LNCaP clone FGC (cell line): ENCODE data around the gene MYEOV.

Experiments
- DNase-seq: peaks from one replicate; pipeline ENCODE4 v3.0.0-alpha.2; 2011; ENCODE audit warnings: low read depth
- H3K4me3 ChIP-seq: 2 replicates; pipeline ENCODE4 v1.5.1; 2011; ENCODE audit warnings: mild to moderate bottlenecking, low read depth, low read length, control low read depth
- TF ChIP-seq, protein P1 (sequence below): IDR thresholded peaks from 2 replicates; pipeline ENCODE4 v1.5.1; 2012; ENCODE audit warnings: mild to moderate bottlenecking; ENCODE audit not compliant: control insufficient read depth, insufficient read depth; ENCODE audit errors: extremely low read depth

MYEOV gene

DNA sequence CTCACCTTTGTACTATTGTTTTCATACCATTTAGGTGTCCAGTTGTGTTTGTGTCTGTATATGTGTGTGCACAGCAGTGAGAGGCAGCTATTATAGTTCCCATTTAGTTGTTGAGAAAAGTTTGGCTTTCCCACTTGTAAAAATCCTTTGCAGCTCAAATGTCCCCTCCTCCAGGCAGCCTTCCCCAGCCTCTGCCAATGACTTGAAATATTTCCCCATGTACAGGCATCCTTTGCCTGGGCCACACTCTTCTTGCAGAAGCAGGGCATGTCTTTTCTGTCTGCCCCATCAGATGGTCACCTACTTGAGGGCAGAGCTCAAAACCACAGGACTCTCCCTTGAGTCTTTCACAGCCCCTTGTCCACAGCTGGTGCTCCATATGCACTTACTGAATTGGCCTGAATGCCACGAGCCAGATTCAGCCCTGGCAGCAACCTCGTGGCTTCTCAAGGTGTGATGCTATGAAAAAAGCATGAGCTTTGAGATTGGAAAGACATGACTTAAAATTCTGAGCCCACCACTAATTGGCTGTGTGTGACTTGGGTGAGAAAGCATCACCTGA is 39.3 kb downstream of the MYEOV start:
- H3K4me3 ChIP-seq: no peak overlapping the region
- no peak for DNase-seq
- TF ChIP-seq, protein P1, sequence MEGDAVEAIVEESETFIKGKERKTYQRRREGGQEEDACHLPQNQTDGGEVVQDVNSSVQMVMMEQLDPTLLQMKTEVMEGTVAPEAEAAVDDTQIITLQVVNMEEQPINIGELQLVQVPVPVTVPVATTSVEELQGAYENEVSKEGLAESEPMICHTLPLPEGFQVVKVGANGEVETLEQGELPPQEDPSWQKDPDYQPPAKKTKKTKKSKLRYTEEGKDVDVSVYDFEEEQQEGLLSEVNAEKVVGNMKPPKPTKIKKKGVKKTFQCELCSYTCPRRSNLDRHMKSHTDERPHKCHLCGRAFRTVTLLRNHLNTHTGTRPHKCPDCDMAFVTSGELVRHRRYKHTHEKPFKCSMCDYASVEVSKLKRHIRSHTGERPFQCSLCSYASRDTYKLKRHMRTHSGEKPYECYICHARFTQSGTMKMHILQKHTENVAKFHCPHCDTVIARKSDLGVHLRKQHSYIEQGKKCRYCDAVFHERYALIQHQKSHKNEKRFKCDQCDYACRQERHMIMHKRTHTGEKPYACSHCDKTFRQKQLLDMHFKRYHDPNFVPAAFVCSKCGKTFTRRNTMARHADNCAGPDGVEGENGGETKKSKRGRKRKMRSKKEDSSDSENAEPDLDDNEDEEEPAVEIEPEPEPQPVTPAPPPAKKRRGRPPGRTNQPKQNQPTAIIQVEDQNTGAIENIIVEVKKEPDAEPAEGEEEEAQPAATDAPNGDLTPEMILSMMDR: no peak

DNA sequence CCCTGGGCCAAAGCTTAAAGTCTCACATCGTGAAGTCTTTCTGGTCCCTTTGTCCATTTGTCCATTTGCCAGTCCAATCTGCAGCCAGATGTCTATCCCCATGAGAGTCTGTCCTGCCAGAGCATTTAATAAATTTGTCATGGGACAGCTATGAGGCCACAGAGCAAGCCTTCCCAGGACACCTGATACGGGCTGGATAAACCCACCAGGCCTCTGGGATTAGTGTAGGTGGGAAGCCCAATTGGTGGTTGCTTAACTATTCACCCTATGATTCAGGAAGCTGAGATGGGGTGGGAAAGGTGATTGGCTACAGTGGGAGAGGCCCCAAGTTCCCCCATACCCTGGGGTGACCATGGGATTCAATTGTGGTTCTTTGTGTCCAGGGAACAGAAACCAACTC is 39.9 kb downstream of the MYEOV start:
- TF ChIP-seq, protein P1: no peak
- DNase-seq: no peak
- H3K4me3 ChIP-seq: no peak overlapping the region

DNA sequence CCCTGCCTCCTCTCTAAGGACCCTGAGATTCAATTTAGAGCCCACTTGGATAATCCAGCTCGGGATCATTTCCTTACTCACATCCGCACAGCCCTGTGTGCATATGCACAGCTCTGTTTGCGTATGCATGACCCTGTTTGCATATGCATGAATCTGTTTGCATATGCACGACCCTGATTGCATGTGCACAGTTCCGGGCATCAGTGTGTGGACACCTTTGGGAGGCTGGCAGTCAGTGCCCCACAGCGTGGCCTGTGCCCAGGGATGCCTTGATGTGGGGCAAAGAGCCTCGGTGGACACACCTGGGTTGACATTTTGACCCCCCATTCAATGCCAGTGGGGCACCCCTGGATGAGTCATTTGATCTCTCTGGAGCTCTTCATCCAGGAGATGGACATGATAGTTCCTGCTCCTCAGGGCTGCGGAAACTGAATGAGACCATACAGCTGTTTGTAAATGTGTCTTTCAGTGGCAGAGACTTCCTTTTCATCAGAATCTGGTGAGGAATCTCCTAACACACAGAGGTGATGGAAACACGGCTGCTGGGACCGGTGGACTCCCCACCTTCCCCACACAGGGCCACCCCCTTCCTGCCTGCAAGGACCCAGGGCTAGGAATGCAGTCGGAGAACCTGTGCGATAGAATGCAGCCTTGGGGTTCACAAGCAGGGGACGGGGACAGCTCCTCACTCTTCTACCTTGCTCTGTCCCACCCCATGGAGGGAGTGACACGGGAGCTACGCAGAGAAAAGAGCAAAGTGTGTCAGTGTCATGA is 41.2 kb downstream of the MYEOV start:
- H3K4me3 ChIP-seq: no peak overlapping the region
- TF ChIP-seq, protein P1: no peak
- no peak for DNase-seq

DNA sequence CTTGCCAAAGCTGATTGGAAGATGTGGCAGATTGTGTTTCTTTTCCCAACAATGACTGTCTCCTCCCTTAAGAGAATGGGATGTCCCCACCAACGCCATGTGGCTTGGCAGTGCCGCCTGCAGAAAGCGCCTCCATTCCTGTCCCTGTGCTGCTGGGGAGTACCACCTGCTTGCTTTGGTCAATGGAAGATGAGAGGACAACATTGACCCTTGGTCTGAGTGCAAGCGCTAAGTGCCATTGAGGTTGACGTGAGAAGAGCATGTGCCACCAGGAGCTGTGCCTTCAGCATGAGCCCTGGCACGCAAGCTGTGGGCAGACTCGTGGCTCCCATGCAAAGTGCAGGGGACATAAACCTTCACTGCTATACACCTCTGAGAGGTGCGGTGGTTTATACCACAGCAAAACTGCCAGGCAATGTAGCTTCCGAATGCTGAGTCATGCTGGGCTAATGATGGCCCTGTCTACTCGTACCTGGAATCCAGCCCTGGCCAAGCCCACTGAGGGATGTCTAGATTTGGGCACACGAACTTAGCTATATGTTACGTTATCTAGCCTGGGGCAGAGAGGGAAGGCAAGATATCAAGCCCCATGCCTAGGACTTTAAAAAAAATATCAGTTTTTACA is 41.9 kb downstream of the MYEOV start:
- TF ChIP-seq, protein P1: no peak
- H3K4me3 ChIP-seq: no peak overlapping the region
- DNase-seq: no peak

DNA sequence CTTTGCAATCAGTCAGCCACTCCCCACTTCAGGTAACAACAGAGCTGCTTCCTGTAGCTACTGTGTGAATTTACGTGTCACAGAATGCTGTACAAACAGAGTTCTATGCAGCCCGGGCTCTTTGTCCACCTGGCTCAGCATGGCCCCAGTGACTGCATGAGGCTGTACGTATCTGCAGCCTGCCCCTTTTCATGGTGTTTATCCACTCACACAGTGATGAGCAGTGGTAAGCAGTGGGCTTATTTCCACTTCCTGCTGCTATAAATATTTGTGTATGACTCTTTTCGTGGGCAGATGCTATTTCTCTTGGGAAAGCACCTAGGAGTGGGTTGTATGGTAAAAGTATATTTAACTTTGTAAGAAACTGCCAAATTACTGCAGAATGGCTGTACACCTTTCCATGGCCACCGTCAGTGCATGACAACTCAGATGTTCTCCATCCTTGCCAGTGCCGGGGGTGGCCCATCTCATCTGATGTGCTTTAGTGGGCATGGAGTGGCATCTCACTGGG is 43.3 kb downstream of the MYEOV start:
- H3K4me3 ChIP-seq: no peak overlapping the region
- DNase-seq: no peak

DNA sequence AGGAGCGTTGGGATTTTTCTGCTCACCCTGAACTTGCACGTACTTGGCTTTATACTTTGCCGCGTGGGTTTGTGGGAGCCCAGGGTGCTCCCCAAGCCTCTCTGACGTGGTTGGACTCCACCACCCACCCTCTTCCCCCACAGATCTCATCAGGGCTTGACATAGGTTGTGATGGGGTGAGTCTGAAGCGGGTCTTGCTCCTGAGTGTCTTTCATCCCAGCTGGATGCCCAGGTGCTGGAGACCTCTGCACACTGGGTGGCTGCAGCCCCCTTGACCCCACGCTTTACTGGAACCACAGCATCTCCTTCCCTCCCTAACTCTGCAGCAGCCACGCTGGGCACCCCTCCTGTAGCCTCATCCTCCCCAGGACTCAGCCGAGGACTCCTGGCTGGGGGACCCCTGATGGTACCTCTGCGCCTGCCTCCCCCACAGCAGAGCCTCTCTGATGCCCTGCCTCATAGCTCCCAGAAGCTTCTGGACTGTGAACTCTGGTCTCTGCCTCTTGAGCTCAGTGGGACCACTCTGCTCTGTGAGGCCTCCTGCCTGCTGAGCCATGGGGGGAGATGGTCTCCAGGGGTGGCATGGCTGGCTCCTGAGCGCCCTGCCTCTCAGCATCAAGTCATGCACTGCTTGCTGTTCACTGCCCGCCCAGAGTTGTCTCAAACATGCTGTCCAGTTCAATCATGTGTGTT is 45.2 kb downstream of the MYEOV start:
- TF ChIP-seq, protein P1: no peak
- DNase-seq: no peak
- no peak overlapping the region for H3K4me3 ChIP-seq

More for the DNA sequence above, 43.3 kb downstream of the MYEOV start:
- TF ChIP-seq, protein P1: no peak
